ENCODE measurements around the gene FYN.
"Not testable (repeated sequence)": the region's sequence is repeated elsewhere in the genome, so short reads cannot be mapped to it uniquely, and the experiment has no call there.

FYN gene

GRCh38 chr6:111699123-111699522, 174.1 kb downstream of the FYN start:
- DNase-seq = no peak

- DNase-seq = no peak
These were observed 176.4 kb downstream of the FYN start for GRCh38 chr6:111696814-111697213.

- no peak for DNase-seq
These were observed 180.7 kb downstream of the FYN start for GRCh38 chr6:111692327-111693164.

GRCh38 chr6:111691345-111692225, 181.7 kb downstream of the FYN start:
- DNase-seq = no peak

GRCh38 chr6:111689946-111690345, 183.3 kb downstream of the FYN start:
- DNase-seq = no peak

- DNase-seq = no peak
These were observed 183.8 kb downstream of the FYN start for GRCh38 chr6:111689419-111689818.

GRCh38 chr6:111688331-111688730, 184.9 kb downstream of the FYN start:
- no peak for DNase-seq

- no peak for DNase-seq
These were observed 185.6 kb downstream of the FYN start for GRCh38 chr6:111687652-111688051.

- no peak for DNase-seq
These were observed 186.4 kb downstream of the FYN start for GRCh38 chr6:111686932-111687266.

- DNase-seq = no peak
These were observed 186.9 kb downstream of the FYN start for GRCh38 chr6:111686249-111686931.

GRCh38 chr6:111685526-111685925, 187.7 kb downstream of the FYN start:
- DNase-seq = no peak

- no peak for DNase-seq
These were observed 188.2 kb downstream of the FYN start for GRCh38 chr6:111685058-111685457.

GRCh38 chr6:111683749-111684267, 189.4 kb downstream of the FYN start:
- DNase-seq = no peak

GRCh38 chr6:111683157-111683556, 190.1 kb downstream of the FYN start:
- DNase-seq = no peak

- no peak for DNase-seq
These were observed 191.4 kb downstream of the FYN start for GRCh38 chr6:111681860-111682259.

- DNase-seq = not testable (repeated sequence)
These were observed 192.2 kb downstream of the FYN start for GRCh38 chr6:111680811-111681609.

- DNase-seq = no peak
These were observed 193.1 kb downstream of the FYN start for GRCh38 chr6:111680015-111680712.

GRCh38 chr6:111679126-111679858, 194.0 kb downstream of the FYN start:
- DNase-seq = no peak

GRCh38 chr6:111677249-111677990, 195.8 kb downstream of the FYN start:
- DNase-seq = no peak

- no peak for DNase-seq
These were observed 196.9 kb downstream of the FYN start for GRCh38 chr6:111676383-111676782.
